Neuronal stem cell (in vitro differentiated cells): Measurements from ENCODE around the gene CFAP97.

Experiments used
- DNase-seq: peaks from one replicate; pipeline ENCODE4 v3.0.0-alpha.2; 2013; ENCODE audit warnings: low spot score
- H2AFZ ChIP-seq: one replicate; pipeline ENCODE4 v1.6.1; 2013; ENCODE audit warnings: mild to moderate bottlenecking, low read length, inconsistent platforms
- H2AK5ac ChIP-seq: 2 replicates; pipeline ENCODE4 v1.6.1; 2013; ENCODE audit warnings: low read depth, mild to moderate bottlenecking, inconsistent platforms, low read length, moderate library complexity, mixed read lengths
- H2BK120ac ChIP-seq: 2 replicates; pipeline ENCODE4 v1.6.1; 2013; ENCODE audit warnings: low read depth, mild to moderate bottlenecking, inconsistent platforms, low read length, moderate library complexity, mixed read lengths
- H2BK12ac ChIP-seq: one replicate; pipeline ENCODE4 v1.6.1; 2013; ENCODE audit warnings: low read length, inconsistent platforms
- H2BK15ac ChIP-seq: 2 replicates; pipeline ENCODE4 v1.6.1; 2013; ENCODE audit warnings: mild to moderate bottlenecking, low read length, inconsistent platforms, mixed read lengths
- H2BK5ac ChIP-seq: one replicate; pipeline ENCODE4 v1.6.1; 2013; ENCODE audit warnings: inconsistent platforms, mild to moderate bottlenecking, low read length, moderate library complexity
- H3K14ac ChIP-seq: one replicate; pipeline ENCODE4 v1.6.1; 2013; ENCODE audit warnings: low read length, inconsistent platforms
- H3K18ac ChIP-seq: 2 replicates; pipeline ENCODE4 v1.6.1; 2013; ENCODE audit warnings: low read length, inconsistent platforms
- H3K23ac ChIP-seq: 2 replicates; pipeline ENCODE4 v1.6.1; 2013; ENCODE audit warnings: low read depth, mild to moderate bottlenecking, mixed read lengths, low read length, inconsistent platforms; ENCODE audit not compliant: poor library complexity
- H3K27ac ChIP-seq: replicated peaks from 3 replicates; pipeline ENCODE4 v1.5.1; 2013; ENCODE audit warnings: low read length, inconsistent platforms
- H3K27me3 ChIP-seq, 3 experiments: 2 replicates each; pipeline ENCODE4 v1.6.1; 2013; ENCODE audit warnings: low read length in 3 of 3, mild to moderate bottlenecking in 2 of 3, inconsistent platforms in 1 of 3, low read depth in 1 of 3, mixed read lengths in 1 of 3, moderate library complexity in 1 of 3; ENCODE audit not compliant: control insufficient read depth in 3 of 3, insufficient read depth in 3 of 3
- H3K36me3 ChIP-seq, 2 donors: replicated peaks in 1 of 2; 2 replicates each; pipeline ENCODE4 v1.6.1; 2013; ENCODE audit warnings: low read length in 2 of 2; ENCODE audit not compliant: control insufficient read depth in 2 of 2, insufficient read depth in 2 of 2
- H3K4ac ChIP-seq: 2 replicates; pipeline ENCODE4 v1.6.1; 2013; ENCODE audit warnings: inconsistent platforms, mild to moderate bottlenecking, low read length, moderate library complexity
- H3K4me1 ChIP-seq, 2 donors: 1 replicate in 1 of 2; 2 replicates in 1 of 2; pipeline ENCODE4 v1.6.1; 2013; ENCODE audit warnings: low read length in 2 of 2, low read depth in 1 of 2; ENCODE audit not compliant: control insufficient read depth in 2 of 2, insufficient read depth in 1 of 2
- H3K4me2 ChIP-seq: one replicate; pipeline ENCODE4 v1.6.1; 2013; ENCODE audit warnings: mild to moderate bottlenecking, low read length, inconsistent platforms; ENCODE audit not compliant: insufficient read depth, poor library complexity, severe bottlenecking
- H3K4me3 ChIP-seq, 2 donors: 2 replicates each; pipeline ENCODE4 v1.5.1; 2013; ENCODE audit warnings: low read length in 2 of 2, mild to moderate bottlenecking in 2 of 2, inconsistent platforms in 1 of 2, moderate library complexity in 1 of 2
- H3K79me1 ChIP-seq: one replicate; pipeline ENCODE4 v1.6.1; 2013; ENCODE audit warnings: low read depth, mild to moderate bottlenecking, inconsistent platforms, low read length, moderate library complexity
- H3K9ac ChIP-seq: one replicate; pipeline ENCODE4 v1.6.1; 2013; ENCODE audit warnings: mild to moderate bottlenecking, low read depth, low read length, inconsistent platforms; ENCODE audit not compliant: poor library complexity
- H3K9me3 ChIP-seq, 2 donors: replicated peaks in 1 of 2; 2 replicates each; pipeline versions ENCODE3 to v1.6.1; 2013; ENCODE audit warnings: low read length in 2 of 2, mild to moderate bottlenecking in 2 of 2, inconsistent platforms in 1 of 2, low read depth in 1 of 2, mixed read lengths in 1 of 2, moderate library complexity in 1 of 2; ENCODE audit not compliant: control insufficient read depth in 2 of 2, insufficient read depth in 1 of 2
- H4K8ac ChIP-seq: one replicate; pipeline ENCODE4 v1.6.1; 2013; ENCODE audit warnings: low read depth, mild to moderate bottlenecking, inconsistent platforms, low read length, moderate library complexity
- H4K91ac ChIP-seq: one replicate; pipeline ENCODE4 v1.6.1; 2013; ENCODE audit warnings: low read length, low read depth, mild to moderate bottlenecking, inconsistent platforms; ENCODE audit not compliant: poor library complexity
- WGBS, 2 donors: extraction: QIAGEN DNeasy Blood & Tissue Kit; methylation state at CpG; one replicate each; pipeline ENCODE4 v1.1.7; 2013; ENCODE audit warnings: missing lambda C conversion rate in 2 of 2, mixed read lengths in 1 of 2; ENCODE audit not compliant: insufficient read length in 2 of 2, insufficient replicate concordance in 1 of 2; ENCODE audit errors: extremely low coverage in 2 of 2; 5-methylcytosine and 5-hydroxymethylcytosine counted together

Gene CFAP97

DNA sequence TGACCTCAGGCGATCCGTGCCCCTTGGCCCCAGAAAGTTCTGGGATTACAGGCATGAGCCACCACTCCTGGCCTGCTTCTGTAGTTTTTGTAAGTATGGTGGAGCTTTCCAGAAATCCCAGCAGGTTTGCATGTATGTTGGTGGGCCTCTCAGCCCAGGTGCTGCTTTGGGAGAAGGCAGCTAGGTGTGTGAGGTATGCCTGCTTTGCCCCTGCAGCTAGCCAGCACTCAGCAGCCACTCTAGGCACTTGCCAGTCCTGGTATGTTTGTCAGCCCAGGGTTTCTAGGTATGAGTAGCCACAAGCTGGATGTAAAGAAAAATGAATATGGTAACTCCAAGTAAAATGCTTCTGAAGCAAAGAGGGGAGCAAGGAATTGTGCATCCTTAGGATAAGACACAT lies 14.5 kb upstream of the CFAP97 start:
- Histone ChIP-seq H3K36me3 (peaks cover 0 to 2% of the 10 kb centered on the region in 2 donors), H3K14ac (no peak overlapping the region), H2BK5ac (no peak overlapping the region), H3K9ac (no peak overlapping the region), H2AFZ (no peak overlapping the region), H4K91ac (no peak overlapping the region), H3K4me3 (no peak overlapping the region), H2BK120ac (no peak overlapping the region), H3K23ac (no peak overlapping the region), H2AK5ac (no peak overlapping the region), H3K4ac (no peak overlapping the region), H2BK12ac (no peak overlapping the region), H2BK15ac (no peak overlapping the region), H3K79me1 (peaks cover 2% of the 10 kb centered on the region), H3K9me3 (peaks cover 0 to 4% of the 10 kb centered on the region in 2 donors), H3K27me3 (no peaks in the 10 kb centered on the region), H3K4me2 (no peak overlapping the region), H3K18ac (no peak overlapping the region), H3K27ac (no peak overlapping the region), H3K4me1 (peaks cover 2 to 8% of the 10 kb centered on the region in 2 donors), H4K8ac (no peak overlapping the region)
- WGBS, 2 donors = no CpG with 5 or more reads among the region's 2 CpGs
- no peak for DNase-seq

DNA sequence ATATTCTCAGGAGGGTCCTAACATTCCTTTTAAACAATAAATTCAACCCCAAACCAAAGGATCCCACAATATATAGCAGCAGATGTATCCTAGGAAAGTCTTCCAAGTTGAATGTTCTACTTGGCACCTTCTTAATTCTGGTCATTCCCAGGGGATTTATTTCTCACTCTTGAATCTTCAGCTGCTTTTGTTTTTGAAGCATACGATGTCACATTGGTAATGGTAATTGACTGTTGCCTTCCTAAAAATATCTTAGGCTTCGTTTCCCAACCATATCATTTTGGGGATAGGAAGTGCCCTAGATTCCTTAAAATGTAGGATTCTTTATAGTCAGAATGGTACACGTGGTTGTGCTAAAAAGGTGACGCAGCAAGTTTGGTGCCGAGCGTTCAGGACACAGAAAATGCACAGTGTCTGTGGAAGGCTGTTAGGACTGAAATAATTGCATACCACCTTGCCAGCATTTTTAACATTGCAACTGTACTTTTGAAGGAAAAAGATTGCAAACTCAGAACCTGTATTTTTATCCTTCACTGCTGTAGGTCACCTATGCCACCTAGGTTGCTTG lies 13.7 kb upstream of the CFAP97 start:
- H2BK15ac ChIP-seq = no peak overlapping the region

DNA sequence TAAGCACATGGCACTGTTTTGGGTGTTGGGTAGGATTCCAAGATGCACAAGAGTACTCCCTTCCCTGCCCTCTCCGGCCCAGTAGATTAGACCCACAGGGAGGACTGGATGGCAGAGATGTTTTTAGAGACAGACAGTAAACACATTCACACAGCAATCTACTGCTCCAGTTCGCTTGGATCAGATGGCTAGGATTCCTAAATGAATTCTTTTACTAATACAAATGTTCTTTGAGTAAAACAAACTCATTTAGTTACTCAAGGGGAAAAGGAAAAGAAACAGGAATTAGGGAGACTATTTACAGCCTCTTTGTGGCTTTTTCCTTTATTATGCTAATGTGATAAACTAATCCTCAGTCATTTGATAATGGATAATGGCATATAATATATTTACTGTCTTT lies 11.5 kb upstream of the CFAP97 start:
- H2BK120ac ChIP-seq = no peak overlapping the region
- no peak overlapping the region for H2AFZ ChIP-seq
- peaks cover 2% of the 10 kb centered on the region for H3K79me1 ChIP-seq
- no CpG with 5 or more reads among the region's 2 CpGs for WGBS, 2 donors
- H2BK12ac ChIP-seq = no peak overlapping the region
- no peak overlapping the region for H3K14ac ChIP-seq
- no peak overlapping the region for H2BK5ac ChIP-seq
- H3K18ac ChIP-seq = no peak overlapping the region
- H4K8ac ChIP-seq = no peak overlapping the region
- no peak overlapping the region for H3K4me2 ChIP-seq
- H3K27ac ChIP-seq = no peak overlapping the region
- no peak overlapping the region for H2BK15ac ChIP-seq
- H3K36me3 ChIP-seq = no peaks in the 10 kb centered on the region
- no peaks in the 10 kb centered on the region for H3K27me3 ChIP-seq
- no peak overlapping the region for H2AK5ac ChIP-seq
- H3K4me1 ChIP-seq = peaks cover 8 to 11% of the 10 kb centered on the region in 2 donors
- H4K91ac ChIP-seq = no peak overlapping the region
- no peak overlapping the region for H3K9ac ChIP-seq
- H3K4ac ChIP-seq = no peak overlapping the region
- H3K23ac ChIP-seq = no peak overlapping the region
- DNase-seq = no peak
- H3K4me3 ChIP-seq = no peak overlapping the region
- no peaks in the 10 kb centered on the region for H3K9me3 ChIP-seq

More for the DNA sequence above, 13.7 kb upstream of the CFAP97 start:
- DNase-seq = no peak
- Histone ChIP-seq H3K4me3 (no peak overlapping the region), H3K27ac (no peak overlapping the region), H3K9me3 (peaks cover 0 to 4% of the 10 kb centered on the region in 2 donors), H2BK120ac (no peak overlapping the region), H2BK5ac (no peak overlapping the region), H2AFZ (no peak overlapping the region), H2AK5ac (no peak overlapping the region), H4K91ac (no peak overlapping the region), H3K27me3 (no peaks in the 10 kb centered on the region), H4K8ac (no peak overlapping the region), H3K4ac (no peak overlapping the region), H3K18ac (no peak overlapping the region), H3K36me3 (no peaks in the 10 kb centered on the region), H3K79me1 (peaks cover 2% of the 10 kb centered on the region), H3K4me2 (no peak overlapping the region), H3K4me1 (peaks cover 2 to 9% of the 10 kb centered on the region in 2 donors), H2BK12ac (no peak overlapping the region), H3K9ac (no peak overlapping the region), H3K23ac (no peak overlapping the region), H3K14ac (no peak overlapping the region)
- no CpG with 5 or more reads among the region's 6 CpGs for WGBS, 2 donors

DNA sequence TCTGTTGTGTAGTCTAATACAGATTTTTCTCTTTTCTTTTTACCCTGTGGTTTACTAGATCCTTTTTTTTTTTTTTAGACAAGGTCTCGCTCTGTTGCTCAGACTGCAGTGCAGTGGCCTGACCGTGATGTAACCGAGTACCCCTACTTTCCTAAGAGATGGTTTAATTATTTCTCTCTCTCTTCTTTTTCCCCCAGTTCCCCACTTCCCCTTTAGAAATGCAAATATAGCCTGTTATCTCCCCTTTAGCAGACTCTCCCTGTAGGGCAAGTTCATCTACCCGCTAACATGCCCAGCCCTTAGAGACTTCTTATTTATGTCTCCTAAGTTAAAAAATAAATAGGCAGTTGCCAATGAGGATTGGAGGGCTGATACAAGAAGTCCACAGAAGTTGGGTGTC lies 10.1 kb upstream of the CFAP97 start:
- Histone ChIP-seq H4K8ac (no peak overlapping the region), H3K18ac (no peak overlapping the region), H3K4ac (no peak overlapping the region), H3K14ac (no peak overlapping the region), H3K27ac (no peak overlapping the region), H3K4me3 (no peak overlapping the region), H3K9ac (no peak overlapping the region), H2BK12ac (no peak overlapping the region), H3K79me1 (peaks cover 3% of the 10 kb centered on the region), H3K9me3 (no peaks in the 10 kb centered on the region), H4K91ac (no peak overlapping the region), H2BK120ac (no peak overlapping the region), H2AK5ac (no peak overlapping the region), H2BK5ac (no peak overlapping the region), H3K23ac (no peak overlapping the region), H3K36me3 (no peaks in the 10 kb centered on the region), H3K4me1 (peaks cover 10 to 12% of the 10 kb centered on the region in 2 donors), H3K27me3 (no peaks in the 10 kb centered on the region), H3K4me2 (no peak overlapping the region), H2AFZ (no peak overlapping the region), H2BK15ac (no peak overlapping the region)
- DNase-seq = no peak
- WGBS, 2 donors = no CpG with 5 or more reads among the region's 4 CpGs
